ENCODE results near the gene PACRG. TPM values are rescaled to one million over a fixed set of nuclear protein-coding genes. Genes with fewer than 3 reads are reported as not detected.

The PACRG gene
- total RNA-seq, 6 donors from 2014 or later, result 0.52 to 15.3 (median 3.1) TPM

DNA sequence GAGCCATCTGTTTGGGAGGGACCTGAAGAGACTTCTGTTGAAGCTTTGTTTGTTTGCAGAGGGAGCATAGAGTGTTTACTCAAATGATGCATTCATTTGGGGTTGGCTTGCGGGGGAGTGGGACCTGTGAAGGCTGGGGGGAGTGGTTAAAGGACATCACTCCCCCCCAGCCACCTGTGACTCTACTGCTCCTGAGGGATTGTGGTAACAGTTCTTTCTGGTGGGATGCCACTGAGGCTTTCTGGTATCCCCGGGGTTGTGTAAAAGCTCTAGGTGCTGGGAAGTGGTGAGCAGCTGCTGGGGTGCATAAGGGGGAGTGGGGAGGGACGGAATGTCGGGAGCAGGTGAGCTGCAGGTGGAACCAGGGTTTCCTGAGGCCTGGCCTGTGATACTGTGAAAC lies 447.5 kb downstream of the PACRG start:
- DNase-seq, result no peak
- no peaks in the 10 kb centered on the region for H3K36me3 ChIP-seq
- H3K9me3 ChIP-seq, result no peaks in the 10 kb centered on the region
- ATAC-seq (ENCODE audit: low FRiP score in 2 of 2), result no peak
- no peaks in the 10 kb centered on the region for H3K27me3 ChIP-seq
- no peak overlapping the region for H3K4me3 ChIP-seq
- H3K27ac ChIP-seq, result no peak overlapping the region
- no peaks in the 10 kb centered on the region for H3K4me1 ChIP-seq
- TF ChIP-seq, protein P1, sequence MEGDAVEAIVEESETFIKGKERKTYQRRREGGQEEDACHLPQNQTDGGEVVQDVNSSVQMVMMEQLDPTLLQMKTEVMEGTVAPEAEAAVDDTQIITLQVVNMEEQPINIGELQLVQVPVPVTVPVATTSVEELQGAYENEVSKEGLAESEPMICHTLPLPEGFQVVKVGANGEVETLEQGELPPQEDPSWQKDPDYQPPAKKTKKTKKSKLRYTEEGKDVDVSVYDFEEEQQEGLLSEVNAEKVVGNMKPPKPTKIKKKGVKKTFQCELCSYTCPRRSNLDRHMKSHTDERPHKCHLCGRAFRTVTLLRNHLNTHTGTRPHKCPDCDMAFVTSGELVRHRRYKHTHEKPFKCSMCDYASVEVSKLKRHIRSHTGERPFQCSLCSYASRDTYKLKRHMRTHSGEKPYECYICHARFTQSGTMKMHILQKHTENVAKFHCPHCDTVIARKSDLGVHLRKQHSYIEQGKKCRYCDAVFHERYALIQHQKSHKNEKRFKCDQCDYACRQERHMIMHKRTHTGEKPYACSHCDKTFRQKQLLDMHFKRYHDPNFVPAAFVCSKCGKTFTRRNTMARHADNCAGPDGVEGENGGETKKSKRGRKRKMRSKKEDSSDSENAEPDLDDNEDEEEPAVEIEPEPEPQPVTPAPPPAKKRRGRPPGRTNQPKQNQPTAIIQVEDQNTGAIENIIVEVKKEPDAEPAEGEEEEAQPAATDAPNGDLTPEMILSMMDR (IDR thresholded peaks at IDR 0.05), result no peak
- TF ChIP-seq POLR2A (IDR thresholded peaks at IDR 0.05) (no peak), EP300 (IDR thresholded peaks at IDR 0.05) (no peak), POLR2AphosphoS5 (IDR thresholded peaks at IDR 0.05) (no peak)
- 80 to 82% methylated on average over 4 of the region's 4 CpGs for WGBS, 2 donors

DNA sequence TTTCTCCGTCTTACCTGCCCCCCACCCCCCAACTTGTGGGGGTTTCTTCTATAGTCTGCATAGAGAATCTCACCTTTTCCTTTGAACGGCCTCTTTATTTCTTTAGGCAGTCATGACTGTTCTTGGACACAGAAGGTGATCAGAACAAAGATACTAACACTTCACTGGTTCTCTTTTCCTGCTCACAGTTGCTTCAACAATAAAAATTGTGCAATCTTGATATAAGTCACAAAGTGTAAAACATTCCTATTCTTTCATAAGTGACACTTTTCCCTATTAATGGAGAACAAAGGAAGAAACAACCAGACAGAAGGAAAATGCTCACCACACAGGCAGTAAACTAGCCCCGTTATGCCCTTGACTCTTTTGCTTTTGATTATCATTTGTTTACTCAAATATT lies 448.3 kb downstream of the PACRG start:
- 55 to 75% methylated on average over 3 of the region's 3 CpGs for WGBS, 2 donors
- Histone ChIP-seq H3K9me3 (no peaks in the 10 kb centered on the region), H3K27me3 (no peaks in the 10 kb centered on the region), H3K27ac (no peak overlapping the region), H3K4me3 (no peak overlapping the region), H3K4me1 (peaks cover 0 to 3% (median 3%) of the 10 kb centered on the region in 4 donors), H3K36me3 (no peaks in the 10 kb centered on the region)
- TF ChIP-seq, protein P1 (IDR thresholded peaks at IDR 0.05), result no peak
- TF ChIP-seq POLR2AphosphoS5 (IDR thresholded peaks at IDR 0.05), result no peak
- TF ChIP-seq POLR2A (IDR thresholded peaks at IDR 0.05), result no peak
- TF ChIP-seq EP300 (IDR thresholded peaks at IDR 0.05), result no peak
- ATAC-seq (ENCODE audit: low FRiP score in 2 of 2) (no peak), DNase-seq (no peak)

GRCh38 chr6:163177007-163177406 lies 449.2 kb downstream of the PACRG start:
- DNase-seq, result no peak
- Histone ChIP-seq H3K9me3 (no peaks in the 10 kb centered on the region), H3K36me3 (no peaks in the 10 kb centered on the region), H3K4me3 (no peak overlapping the region), H3K27me3 (no peaks in the 10 kb centered on the region), H3K27ac (no peak overlapping the region), H3K4me1 (peaks cover 0 to 8% (median 5%) of the 10 kb centered on the region in 4 donors)
- 89 to 96% methylated on average over 4 of the region's 4 CpGs for WGBS, 2 donors
- TF ChIP-seq POLR2AphosphoS5 (IDR thresholded peaks at IDR 0.05) (no peak), POLR2A (IDR thresholded peaks at IDR 0.05) (no peak), EP300 (IDR thresholded peaks at IDR 0.05) (no peak)
- TF ChIP-seq, protein P1 (IDR thresholded peaks at IDR 0.05), result no peak
- ATAC-seq (ENCODE audit: low FRiP score in 2 of 2), result no peak

GRCh38 chr6:163177892-163178420 lies 450.2 kb downstream of the PACRG start:
- ATAC-seq (ENCODE audit: low FRiP score in 2 of 2), result no peak
- Histone ChIP-seq H3K36me3 (no peaks in the 10 kb centered on the region), H3K4me3 (no peak overlapping the region), H3K9me3 (no peaks in the 10 kb centered on the region), H3K27me3 (no peaks in the 10 kb centered on the region), H3K27ac (no peak overlapping the region), H3K4me1 (peaks cover 0 to 8% (median 5%) of the 10 kb centered on the region in 4 donors)
- WGBS, 2 donors, result 89% methylated on average over 8 to 11 of the region's 11 CpGs
- no peak for TF ChIP-seq POLR2AphosphoS5 (IDR thresholded peaks at IDR 0.05)
- TF ChIP-seq POLR2A (IDR thresholded peaks at IDR 0.05), result no peak
- TF ChIP-seq EP300 (IDR thresholded peaks at IDR 0.05), result no peak
- TF ChIP-seq, protein P1 (IDR thresholded peaks at IDR 0.05), result no peak
- no peak for DNase-seq

GRCh38 chr6:163179061-163179460 lies 451.3 kb downstream of the PACRG start:
- ATAC-seq (ENCODE audit: low FRiP score in 2 of 2), result no peak
- Histone ChIP-seq H3K27ac (no peak overlapping the region), H3K27me3 (no peaks in the 10 kb centered on the region), H3K4me1 (peaks cover 0 to 8% (median 5%) of the 10 kb centered on the region in 4 donors), H3K36me3 (no peaks in the 10 kb centered on the region), H3K4me3 (no peak overlapping the region), H3K9me3 (no peaks in the 10 kb centered on the region)
- WGBS, 2 donors, result 90 to 92% methylated on average over 9 of the region's 9 CpGs
- TF ChIP-seq EP300 (IDR thresholded peaks at IDR 0.05), result no peak
- no peak for TF ChIP-seq POLR2AphosphoS5 (IDR thresholded peaks at IDR 0.05)
- no peak for DNase-seq

Data from upper lobe of left lung (tissue), 6 donors.